D341Med (cell line): Measurements from ENCODE around the gene BAHD1.
"Not testable (repeated sequence)": the region's sequence is repeated elsewhere in the genome, so short reads cannot be mapped to it uniquely, and the experiment has no call there.

Experiments
- DNase-seq: peaks from one replicate; pipeline ENCODE4 v3.0.0; 2012; ENCODE audit warnings: low spot score

Gene BAHD1

DNA sequence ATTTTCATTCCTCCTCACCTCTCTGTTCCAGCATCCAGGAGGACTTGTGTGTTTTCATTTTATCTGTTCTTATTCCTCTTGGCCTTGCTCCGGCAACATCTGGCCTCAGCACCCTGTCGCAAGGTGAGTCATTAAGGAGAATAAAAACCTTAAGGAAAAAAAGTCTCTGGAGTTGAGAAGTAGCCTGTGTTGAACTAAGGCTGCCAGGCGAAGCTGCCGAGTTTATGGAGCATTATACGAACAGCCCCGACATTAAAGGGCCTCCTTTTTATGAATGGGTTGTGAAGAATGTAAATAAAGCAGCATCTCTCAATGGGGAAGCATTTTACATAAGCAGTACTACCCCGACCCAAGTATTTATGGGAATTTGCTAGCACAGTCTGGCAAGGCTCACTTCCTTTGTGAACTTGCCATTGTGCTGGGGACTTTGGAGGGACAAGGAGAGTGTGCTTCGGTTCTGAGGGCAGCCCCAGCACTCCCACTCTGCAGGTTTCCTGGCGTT lies 4.7 kb downstream of the BAHD1 start:
- DNase-seq: no peak

DNA sequence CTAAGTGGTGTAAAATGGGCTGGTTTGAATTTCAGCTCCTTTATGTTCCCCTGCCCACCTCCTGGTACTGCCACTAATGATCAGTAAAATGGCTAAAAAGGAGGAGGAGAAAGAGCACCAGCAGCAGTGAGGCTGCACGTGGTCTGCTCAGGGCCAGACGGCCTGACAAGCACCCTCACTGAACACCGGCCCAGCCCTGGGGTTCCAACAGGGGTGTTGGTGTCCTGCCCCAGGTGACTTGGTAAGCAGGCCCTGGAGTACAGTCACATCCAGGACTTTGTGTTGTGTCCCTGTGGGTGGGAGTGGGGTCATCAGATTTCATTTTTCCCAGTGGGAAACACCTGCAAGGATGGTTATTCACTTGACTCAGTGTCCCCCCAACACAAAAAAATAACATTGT lies 5.4 kb downstream of the BAHD1 start:
- DNase-seq: no peak

DNA sequence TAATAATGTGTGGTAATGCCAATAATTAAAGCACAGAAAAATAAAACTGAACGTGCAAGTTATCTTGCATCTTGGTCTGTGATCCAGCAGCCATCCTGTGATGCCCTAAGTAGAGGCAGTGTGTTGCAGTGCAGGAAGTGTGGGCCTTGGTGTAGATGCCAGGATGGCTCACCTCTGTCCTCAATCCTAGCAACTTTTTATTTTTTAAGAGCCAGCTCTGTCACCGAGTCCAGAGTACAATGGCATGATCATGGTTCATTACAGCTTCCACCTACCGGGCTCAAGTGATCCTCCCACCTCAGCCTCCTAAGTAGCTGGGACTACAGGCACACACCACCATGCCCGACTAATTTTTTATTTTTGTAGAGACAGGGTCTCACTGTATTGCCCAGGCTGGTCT lies 7.6 kb downstream of the BAHD1 start:
- no peak for DNase-seq

DNA sequence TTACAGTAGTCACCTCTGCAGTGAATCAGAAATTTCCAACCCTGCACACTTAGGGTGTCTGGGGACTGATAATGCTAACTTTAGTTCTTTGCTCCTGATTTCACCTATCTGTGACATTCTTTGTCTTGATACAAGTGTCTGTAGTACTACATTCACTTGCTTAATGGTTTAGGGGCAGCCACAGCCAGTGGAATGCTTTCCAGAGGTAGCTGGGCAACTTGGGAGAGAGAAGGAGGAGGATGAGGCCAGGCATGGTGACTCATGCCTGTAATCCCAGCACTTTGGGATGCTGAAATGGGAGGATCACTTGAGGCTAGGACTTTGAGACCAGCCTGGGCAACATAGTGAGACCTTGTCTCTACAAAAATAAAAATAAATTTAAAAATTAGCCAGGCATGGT lies 8.5 kb downstream of the BAHD1 start:
- DNase-seq: no peak

DNA sequence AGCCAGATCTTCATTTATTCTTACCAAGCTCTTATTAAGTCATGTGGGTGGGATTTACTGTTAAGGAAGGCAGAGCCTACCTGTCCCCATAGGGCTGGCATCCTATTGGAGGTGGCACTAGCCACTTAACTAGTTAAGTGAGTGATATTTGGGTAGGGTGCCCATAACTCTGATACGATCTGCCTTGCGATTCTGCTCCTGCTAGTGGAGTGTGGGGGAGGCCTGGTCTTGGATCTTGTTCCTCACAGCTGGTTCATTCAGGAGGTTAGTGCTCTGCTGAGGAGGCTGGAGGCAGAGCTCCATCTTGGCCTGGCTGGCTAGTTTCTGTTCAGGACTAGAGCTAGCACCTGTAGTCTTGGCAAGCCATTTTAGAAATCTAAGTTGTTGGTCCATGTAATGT lies 9.3 kb downstream of the BAHD1 start:
- no peak for DNase-seq

DNA sequence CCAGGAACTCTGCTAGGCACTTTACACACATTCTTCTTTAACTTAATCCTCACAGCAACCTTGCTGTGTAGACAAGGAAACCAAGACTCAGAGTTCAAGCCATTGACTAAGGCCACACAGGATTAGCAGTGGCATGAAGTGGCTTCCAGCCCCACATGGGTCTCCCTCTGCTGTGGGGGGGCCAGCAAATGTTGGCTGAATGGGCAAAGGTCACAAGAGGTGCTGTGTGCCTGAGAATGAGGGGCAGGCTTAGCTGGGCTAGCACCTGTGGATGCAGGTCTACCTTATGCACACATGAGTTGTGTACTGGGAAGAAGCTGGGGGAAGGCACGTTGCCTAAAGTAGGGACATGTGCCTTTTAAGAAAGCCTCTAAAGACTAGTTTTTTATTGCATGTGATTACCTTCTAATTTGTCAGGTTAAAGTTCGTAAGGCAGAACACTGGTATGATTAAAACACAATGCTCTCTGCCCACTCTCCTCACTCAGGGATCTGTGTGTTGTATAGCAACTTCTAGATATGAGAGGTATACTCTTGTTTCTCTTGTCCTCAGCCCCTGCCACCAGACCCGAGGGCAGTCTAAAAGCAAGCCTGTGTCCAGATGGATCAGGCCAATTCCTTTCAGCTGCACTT lies 10.9 kb downstream of the BAHD1 start:
- DNase-seq: no peak

DNA sequence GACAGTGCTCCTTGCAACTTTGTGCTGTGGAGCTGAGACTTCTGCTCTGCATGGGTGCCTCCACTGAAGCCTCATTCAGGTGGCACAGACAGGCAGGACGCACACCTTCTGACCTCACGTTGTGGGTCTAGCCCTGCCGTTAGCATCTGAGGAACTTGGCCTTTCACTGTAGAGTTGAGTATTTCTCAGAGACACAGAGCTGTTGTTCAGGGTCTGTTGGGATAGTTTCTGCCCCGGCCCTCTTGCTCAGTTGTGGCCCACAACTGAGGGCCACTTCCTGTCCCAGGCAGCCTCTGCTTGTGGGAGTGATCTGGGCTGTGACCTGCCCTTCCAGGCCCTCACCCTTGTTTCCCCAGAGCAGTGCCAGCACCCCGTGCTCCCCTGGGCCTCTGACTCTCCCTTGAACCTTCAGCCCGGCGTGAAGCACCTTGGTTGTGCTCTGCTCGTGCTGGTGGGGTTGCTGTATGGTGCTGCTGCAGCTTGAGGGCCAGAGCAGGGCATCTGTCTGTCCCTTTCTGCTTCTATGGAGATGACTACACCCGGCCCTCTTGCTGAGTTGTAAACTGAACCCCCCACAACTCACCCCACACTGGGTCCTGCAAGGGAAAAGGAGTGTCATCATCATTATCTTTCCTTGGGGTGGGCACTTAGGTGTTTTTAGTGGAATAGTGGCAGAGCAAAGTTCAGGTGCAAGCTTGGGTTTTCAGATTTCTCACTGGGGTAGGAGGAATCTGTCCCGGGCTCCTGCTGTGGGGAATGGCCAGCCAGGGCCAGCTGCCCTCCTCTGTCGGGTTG lies 11.7 kb downstream of the BAHD1 start:
- no peak for DNase-seq

DNA sequence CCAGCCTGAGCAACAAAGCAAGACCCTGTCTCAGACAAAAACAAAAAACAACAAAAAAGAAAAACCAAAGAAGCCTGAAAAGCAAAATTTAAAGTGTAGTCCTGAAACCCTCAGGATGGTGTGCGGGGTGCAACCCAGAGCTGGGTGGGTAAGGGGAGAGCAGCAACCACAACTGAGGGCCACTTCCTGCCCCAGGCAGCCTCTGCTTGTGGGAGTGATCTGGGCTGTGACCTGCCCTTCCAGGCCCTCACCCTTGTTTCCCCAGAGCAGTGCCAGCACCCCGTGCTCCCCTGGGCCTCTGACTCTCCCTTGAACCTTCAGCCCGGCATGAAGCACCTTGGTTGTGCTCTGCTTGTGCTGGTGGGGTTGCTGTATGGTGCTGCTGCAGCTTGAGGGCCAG lies 13.2 kb downstream of the BAHD1 start:
- not testable (repeated sequence) for DNase-seq

DNA sequence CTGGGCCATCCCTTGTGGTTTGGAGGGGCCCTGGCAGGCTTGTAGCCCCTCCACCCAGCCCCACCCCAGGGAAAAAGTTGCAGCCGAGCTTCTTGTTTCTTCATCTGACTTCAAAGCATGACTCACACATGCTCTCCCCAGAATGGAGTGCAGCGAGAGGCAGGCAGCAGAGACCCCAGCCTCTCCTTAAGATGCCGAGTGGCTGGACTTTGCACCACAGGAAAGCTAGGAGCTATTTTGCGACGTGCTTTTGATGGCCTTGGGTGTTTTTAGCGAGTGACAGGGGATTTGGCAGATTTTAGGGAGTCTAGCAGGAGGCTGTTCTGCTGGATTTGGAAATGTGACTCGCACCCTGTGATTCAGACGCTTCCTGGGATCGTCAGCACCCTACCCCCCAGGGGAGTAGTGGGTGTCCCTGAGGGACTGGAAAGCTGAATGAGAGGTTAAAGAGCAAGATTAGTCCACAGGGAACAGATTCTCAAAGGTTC lies 14.2 kb downstream of the BAHD1 start:
- no peak for DNase-seq

DNA sequence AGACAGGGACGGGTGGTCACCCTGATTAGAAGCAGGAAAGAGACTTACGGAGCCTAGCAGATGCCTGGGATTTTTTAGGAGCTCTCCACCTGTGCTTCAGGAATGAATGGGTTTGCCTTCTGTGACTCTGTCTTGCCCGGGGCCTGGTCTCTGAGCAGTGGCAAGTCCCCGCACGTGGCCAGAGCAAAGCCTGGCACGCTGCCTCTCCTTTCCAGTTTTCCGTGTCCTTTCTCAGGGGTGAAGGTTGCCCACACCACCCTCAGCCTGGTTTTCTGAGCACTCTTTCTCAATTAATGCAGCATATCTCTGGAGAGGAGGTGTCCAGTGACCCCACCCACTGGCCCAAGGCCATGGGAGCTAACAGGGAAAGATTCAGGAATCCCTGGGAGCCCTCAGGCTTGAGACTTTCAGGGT lies 15.6 kb downstream of the BAHD1 start:
- no peak for DNase-seq

DNA sequence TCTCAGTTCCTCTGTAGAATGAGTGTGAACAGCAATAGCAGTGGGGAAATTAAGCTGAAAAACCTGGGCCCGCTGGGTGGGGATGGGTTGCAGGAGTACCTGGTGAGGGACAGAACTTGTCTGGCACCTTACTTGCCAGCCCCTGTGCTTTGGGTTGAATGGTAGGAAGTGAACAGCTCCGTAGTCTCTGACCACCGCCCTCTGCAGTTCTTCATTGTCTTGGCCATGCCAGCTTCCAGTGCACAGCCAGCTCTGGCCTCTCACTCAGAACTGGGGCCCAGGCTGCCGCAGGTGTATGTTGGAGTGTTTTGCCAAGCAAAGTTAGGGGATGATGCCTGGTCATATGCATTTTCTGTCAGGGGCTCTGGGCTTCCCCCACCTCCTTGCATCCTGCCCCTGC lies 16.0 kb downstream of the BAHD1 start:
- no peak for DNase-seq

DNA sequence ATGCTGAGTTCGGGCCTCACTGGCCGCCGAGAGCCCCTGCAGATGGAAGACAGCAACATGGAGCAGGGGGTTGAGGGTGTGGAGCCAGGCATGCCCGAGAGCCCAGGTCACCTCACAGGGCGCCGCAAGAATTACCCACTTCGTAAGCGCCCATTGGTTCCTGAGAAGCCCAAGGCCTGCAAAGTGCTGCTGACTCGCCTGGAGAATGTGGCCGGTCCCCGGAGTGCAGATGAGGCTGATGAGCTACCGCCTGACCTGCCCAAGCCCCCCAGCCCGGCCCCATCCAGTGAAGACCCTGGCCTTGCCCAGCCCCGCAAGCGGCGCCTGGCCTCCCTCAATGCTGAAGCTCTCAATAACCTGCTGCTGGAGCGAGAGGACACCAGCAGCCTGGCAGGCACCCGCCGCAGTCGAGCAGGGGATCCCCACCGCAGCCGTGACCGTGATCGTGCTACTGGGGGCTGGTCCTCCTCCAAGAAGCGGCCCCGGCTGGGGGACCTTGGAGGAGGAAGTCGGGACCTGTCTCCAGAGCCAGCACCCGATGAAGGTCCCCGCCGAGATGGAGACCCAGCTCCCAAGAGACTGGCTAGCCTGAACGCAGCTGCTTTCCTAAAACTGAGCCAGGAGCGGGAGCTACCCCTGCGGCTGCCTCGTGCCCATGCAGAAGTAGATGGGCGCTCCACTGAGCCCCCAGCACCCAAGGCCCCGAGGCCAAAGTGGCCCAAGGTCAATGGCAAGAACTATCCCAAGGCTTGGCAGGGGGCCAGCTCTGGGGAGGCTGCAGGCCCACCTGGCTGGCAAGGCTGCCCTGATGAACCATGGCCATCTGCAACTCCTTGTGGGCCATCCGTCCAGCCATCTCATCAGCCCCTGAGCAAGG lies 18.0 kb downstream of the BAHD1 start:
- no peak for DNase-seq

DNA sequence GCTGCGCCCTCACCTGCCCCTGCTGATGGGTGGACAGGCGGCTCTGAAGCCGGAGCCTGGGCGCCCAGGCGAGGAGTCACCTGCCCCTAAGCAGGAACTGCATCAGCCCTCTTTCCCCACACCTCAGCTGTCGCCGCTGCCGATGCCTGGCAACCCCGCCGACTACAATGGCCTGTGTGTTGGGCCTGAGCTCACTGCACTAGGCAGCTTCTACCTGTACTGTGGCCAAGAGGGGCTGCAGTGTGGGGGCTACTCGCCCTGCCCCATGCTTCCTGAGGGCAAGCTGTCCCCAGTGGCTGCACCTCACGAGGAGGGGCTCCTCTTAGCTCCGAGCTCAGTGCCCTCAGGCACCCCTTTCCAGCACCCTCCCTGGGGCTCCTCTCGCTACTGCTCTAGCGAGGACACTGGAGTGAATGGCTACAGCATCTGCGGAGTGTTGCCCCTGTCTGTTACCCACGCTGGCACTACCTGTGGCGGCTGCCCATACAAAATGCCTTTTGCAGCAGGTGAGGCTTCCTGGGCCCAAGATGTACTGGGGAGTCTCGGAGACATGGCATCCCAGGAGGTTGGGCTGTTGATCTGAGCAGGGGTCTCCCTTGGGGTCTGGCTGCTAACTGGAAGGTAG lies 18.8 kb downstream of the BAHD1 start:
- DNase-seq: no peak

DNA sequence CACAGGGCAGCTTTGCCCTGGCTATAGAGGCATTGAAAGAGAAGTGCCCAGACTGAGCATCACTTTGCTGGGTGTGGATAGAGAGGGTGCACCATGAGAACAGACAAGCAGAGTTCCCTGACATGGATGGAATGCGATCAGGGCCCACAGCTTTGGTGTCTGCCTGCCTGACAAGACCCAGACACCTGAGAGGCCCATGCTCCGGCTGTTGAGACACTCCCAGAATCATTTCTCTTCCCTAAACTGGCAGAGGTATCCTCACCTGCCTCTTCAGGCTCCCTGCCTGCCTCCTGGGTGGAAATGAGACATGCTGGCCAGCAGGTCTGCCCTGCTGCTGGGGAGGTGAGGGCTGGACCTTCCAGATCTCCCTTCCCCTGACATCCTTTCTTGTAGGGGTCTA lies 19.7 kb downstream of the BAHD1 start:
- no peak for DNase-seq

DNA sequence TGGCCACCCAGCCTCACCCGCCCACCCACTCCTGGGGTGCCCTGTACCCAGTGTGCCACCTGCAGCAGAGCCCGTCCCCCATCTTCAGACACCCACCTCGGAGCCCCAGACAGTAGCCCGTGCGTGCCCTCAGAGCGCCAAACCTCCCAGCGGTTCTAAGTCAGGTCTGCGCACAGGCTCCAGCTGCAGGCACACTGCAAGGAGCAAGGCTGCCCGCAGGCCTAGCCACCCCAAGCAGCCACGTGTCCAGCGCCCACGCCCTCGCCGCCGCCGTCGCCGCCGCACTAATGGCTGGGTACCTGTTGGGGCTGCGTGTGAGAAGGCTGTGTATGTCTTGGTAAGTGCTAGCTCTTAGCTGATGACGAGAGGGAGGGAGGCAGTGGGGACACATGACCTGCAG lies 21.2 kb downstream of the BAHD1 start:
- no peak for DNase-seq

DNA sequence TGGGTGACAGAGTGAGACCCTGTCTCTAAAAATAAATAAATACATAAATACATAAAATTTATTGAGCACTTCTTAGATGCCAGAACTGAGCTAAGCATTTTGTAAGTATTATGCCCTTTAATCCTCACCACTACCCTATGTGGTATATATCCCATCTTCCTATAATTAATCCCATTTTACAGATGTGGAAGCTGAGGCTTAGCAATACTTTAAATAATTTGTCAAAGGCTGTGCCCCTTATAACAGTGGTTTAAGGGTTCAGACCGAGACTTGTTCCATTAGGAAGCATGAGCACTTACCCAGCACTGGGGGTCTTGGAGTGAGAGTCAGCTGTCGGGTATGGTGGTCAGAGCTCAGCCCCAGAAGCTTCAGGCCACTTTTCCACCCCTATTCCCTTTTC lies 22.5 kb downstream of the BAHD1 start:
- DNase-seq: no peak

DNA sequence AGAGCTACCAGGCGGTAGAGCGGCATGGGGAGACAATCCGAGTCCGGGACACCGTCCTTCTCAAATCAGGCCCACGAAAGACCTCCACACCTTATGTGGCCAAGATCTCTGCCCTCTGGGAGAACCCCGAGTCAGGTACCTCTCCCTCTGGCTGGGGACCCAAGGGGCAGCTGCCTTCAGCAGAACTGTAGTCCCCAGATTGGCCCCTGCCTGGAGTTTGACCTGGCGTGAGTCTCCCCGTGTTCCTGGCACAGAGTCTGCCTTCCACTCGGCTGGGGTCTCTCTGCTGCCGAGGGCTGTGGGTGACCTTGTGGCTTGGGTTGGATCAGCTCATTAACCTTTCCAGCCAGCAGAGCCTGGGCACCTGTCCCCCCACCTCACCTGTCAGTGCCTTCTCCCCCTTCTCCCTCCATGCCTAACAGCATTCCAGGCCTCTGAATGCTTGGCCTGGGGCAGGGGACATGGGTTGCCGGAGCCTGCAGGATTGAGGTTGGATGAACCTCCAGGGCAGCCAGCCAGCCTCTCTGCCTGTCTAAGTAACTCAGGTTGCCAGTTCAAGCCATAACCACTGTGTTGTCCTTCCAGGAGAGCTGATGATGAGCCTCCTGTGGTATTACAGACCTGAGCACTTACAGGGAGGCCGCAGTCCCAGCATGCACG lies 23.3 kb downstream of the BAHD1 start:
- DNase-seq: no peak

DNA sequence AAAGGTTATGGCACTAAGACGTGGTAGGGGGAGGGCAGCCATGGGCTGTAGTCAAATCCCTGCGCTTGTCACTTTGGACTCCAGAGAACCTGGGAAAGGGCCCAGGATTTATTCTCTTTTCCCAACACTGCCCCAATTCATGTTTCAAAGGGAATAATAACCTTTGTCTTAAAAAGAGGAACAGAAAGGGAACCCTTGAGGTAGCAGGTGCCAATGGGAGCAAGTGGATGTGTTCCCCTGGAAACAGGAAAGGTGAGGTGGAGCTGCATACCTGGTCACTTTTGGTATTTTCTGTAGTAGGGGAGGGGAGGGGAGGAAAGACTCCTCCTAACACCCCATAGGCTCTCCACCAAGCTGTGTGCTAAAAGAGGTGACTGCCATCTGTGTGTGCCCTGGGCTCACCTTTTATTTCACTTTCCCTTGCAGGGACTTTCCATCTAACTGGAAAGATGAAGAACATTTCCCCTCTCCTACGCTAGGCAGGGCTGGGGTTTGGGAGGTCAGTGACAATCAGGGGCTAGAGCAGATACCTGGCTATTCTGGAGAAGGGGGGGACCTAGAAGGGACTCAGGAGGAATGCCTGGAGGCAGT lies 23.9 kb downstream of the BAHD1 start:
- no peak for DNase-seq

DNA sequence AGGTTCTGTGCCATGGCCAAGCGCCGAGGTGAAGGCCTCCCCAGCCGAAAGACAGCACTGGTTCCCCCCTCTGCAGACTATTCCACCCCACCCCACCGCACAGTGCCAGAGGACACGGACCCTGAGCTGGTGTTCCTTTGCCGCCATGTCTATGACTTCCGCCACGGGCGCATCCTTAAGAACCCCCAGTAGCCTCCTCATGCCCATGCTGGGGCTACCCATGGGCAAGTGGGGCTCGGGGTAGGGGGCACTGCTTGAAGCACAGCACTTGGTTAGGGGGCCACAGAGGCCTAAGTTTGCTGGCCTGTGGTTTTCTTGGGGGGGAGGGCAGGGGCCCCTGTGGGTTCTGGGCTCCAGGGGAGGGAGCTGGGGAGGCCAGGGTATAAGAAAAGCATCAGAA lies 25.2 kb downstream of the BAHD1 start:
- DNase-seq: no peak

DNA sequence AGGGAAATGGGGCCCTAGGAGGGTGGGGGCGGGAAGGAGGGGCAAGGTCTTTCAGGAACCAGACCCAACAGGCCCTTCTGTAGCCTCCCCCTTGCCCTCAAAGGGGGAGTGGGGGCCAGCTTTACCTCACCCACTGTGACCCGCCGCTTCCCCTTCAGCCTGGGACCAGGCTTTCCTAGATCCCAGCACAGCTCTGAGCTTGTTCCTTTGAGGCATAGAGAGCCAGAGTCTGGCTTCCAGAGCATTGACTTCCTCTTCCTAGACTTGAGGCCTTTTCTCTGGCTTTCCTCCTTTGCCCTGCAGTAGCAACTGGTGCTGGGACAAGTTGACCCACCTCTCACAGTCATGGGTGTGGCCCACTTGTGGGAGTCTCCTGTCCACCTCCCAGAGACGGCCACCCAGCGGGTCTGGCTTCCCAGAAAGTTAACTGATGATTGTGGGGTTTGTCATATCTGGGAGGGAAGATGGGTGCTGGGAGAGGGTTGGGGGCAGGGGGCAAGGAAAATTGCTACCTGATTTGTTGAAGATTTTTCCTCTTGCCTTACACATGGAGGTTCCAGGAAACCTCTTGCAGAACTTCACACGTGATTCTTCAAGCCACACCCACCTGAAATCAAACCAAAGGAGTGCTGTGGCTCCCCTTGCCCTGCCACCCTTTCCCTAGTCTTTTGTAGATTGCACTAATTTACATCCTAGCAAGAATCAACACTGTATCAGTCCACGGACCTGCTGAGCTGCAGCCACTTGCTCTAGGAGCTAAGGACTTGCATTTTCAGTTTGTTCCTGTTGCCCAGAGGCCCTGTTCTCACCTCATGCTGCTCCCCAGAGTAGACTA lies 25.9 kb downstream of the BAHD1 start:
- DNase-seq: no peak
